Right renal pelvis (tissue), 4 donors: ENCODE data around the gene SSX2IP. TPM values are rescaled to one million over a fixed set of nuclear protein-coding genes. Genes with fewer than 3 reads are reported as not detected.
"Not testable (repeated sequence)": the region's sequence is repeated elsewhere in the genome, so short reads cannot be mapped to it uniquely, and the experiment has no call there.

Experiments used
- DNase-seq, 4 donors: peaks; one replicate each; pipeline ENCODE4 v3.0.0-alpha.2; 2013; ENCODE audit warnings: low read depth in 4 of 4, low spot score in 3 of 4, missing footprints in 1 of 4
- polyA plus RNA-seq, 4 donors: library from polyadenylated mRNA; unstranded; fragments of 120-200 nt; gene quantifications; one replicate each; pipeline ENCODE4 v1.2.1, GENCODE V29; 2013; ENCODE audit not compliant: insufficient read length in 4 of 4

Gene SSX2IP
- polyA plus RNA-seq, 4 donors: 34.1 to 41.8 (median 38.6) TPM

- DNase-seq: no peak
Observed at GRCh38 chr1:84683508-84683907, 6.8 kb downstream of the SSX2IP start.

- no peak for DNase-seq
Observed at GRCh38 chr1:84682047-84682446, 8.2 kb downstream of the SSX2IP start.

- no peak for DNase-seq
Observed at GRCh38 chr1:84677415-84678099, 12.7 kb downstream of the SSX2IP start.

GRCh38 chr1:84675631-84676030 lies 14.6 kb downstream of the SSX2IP start:
- no peak for DNase-seq

GRCh38 chr1:84675106-84675505 lies 15.2 kb downstream of the SSX2IP start:
- no peak for DNase-seq

- DNase-seq: no peak
Observed at GRCh38 chr1:84674705-84675104, 15.6 kb downstream of the SSX2IP start.

GRCh38 chr1:84674021-84674420 lies 16.2 kb downstream of the SSX2IP start:
- DNase-seq: no peak

GRCh38 chr1:84672080-84672854 lies 18.0 kb downstream of the SSX2IP start:
- DNase-seq: no peak

GRCh38 chr1:84669831-84670230 lies 20.4 kb downstream of the SSX2IP start:
- DNase-seq: no peak

GRCh38 chr1:84668185-84668584 lies 22.1 kb downstream of the SSX2IP start:
- no peak for DNase-seq

GRCh38 chr1:84665703-84666317 lies 24.5 kb downstream of the SSX2IP start:
- no peak for DNase-seq

GRCh38 chr1:84653130-84653677 lies 37.1 kb downstream of the SSX2IP start:
- no peak for DNase-seq

GRCh38 chr1:84644472-84644871 lies 45.8 kb downstream of the SSX2IP start:
- DNase-seq: no peak

GRCh38 chr1:84643183-84643582 lies 47.1 kb downstream of the SSX2IP start:
- DNase-seq: no peak

GRCh38 chr1:84642774-84643173 lies 47.5 kb downstream of the SSX2IP start:
- DNase-seq: no peak

GRCh38 chr1:84639731-84640130 lies 50.5 kb downstream of the SSX2IP start:
- DNase-seq: not testable (repeated sequence)

GRCh38 chr1:84635429-84635828 lies 54.8 kb downstream of the SSX2IP start:
- no peak for DNase-seq

GRCh38 chr1:84634536-84635205 lies 55.6 kb downstream of the SSX2IP start:
- no peak for DNase-seq

- no peak for DNase-seq
Observed at GRCh38 chr1:84632673-84633434, 57.4 kb downstream of the SSX2IP start.

- DNase-seq: no peak
Observed at GRCh38 chr1:84632137-84632536, 58.1 kb downstream of the SSX2IP start.
